ENCODE results near the gene SLC22A16. TPM values are rescaled to one million over a fixed set of nuclear protein-coding genes. Genes with fewer than 3 reads are reported as not detected.

SLC22A16 gene
- total and polyA plus RNA-seq, 8 donors: 0.22 to 0.35 (median 0.26) TPM; not detected in 5

- FAIRE-seq: no peak
- Histone ChIP-seq H3K36me3 (no peaks in the 10 kb centered on the region), H3K27ac (no peak overlapping the region), H3K4me1 (no peaks in the 10 kb centered on the region), H3K27me3 (no peaks in the 10 kb centered on the region), H3K9me3 (no peaks in the 10 kb centered on the region), H3K4me3 (no peak overlapping the region)
- intact Hi-C loops (cut with DNase I): no loop called here
- peak in 1 of 4 donors; percentile 45 for ATAC-seq
- no peak for TF ChIP-seq CTCF (IDR thresholded peaks at IDR 0.05)
- DNase-seq: no peak
- WGBS, 2 donors: 67 to 76% methylated on average over 4 of the region's 4 CpGs
Measured at GRCh38 chr6:110421749-110422443, 54.5 kb downstream of the SLC22A16 start.

GRCh38 chr6:110419028-110419739, 57.2 kb downstream of the SLC22A16 start:
- FAIRE-seq: no peak
- no peak for ATAC-seq
- Histone ChIP-seq H3K9me3 (no peaks in the 10 kb centered on the region), H3K27me3 (no peaks in the 10 kb centered on the region), H3K4me3 (no peak overlapping the region), H3K36me3 (no peaks in the 10 kb centered on the region), H3K4me1 (peaks cover 0 to 14% (median 9%) of the 10 kb centered on the region in 3 donors), H3K27ac (no peak overlapping the region)
- 59 to 63% methylated on average over 6 of the region's 6 CpGs for WGBS, 2 donors
- DNase-seq: no peak
- intact Hi-C loops (cut with DNase I): no loop called here
- no peak for TF ChIP-seq CTCF (IDR thresholded peaks at IDR 0.05)

- FAIRE-seq (no peak), ATAC-seq (no peak), DNase-seq (no peak)
- Histone ChIP-seq H3K27me3 (no peaks in the 10 kb centered on the region), H3K4me1 (peaks cover 0 to 14% (median 9%) of the 10 kb centered on the region in 3 donors), H3K9me3 (no peaks in the 10 kb centered on the region), H3K4me3 (no peak overlapping the region), H3K27ac (no peak overlapping the region), H3K36me3 (no peaks in the 10 kb centered on the region)
- intact Hi-C loops (cut with DNase I): no loop called here
- TF ChIP-seq CTCF (IDR thresholded peaks at IDR 0.05): no peak
- whole genome bisulfite sequencing, 2 donors: 80 to 90% methylated on average over 3 of the region's 3 CpGs
Measured at GRCh38 chr6:110418594-110418993, 57.8 kb downstream of the SLC22A16 start.

GRCh38 chr6:110415086-110415916, 61.1 kb downstream of the SLC22A16 start, which contains the start of gene DDO:
Gene DDO (minus strand): TSS chr6:110415575. CDS start chr6:110413462, 2,113 bp downstream.
- Histone ChIP-seq H3K4me1 (peaks cover 0 to 14% (median 12%) of the 10 kb centered on the region in 3 donors), H3K27me3 (no peaks in the 10 kb centered on the region), H3K36me3 (no peaks in the 10 kb centered on the region), H3K4me3 (peak within 1 kb of the TSS in 2 of 4 donors; percentile 27 to 31), H3K27ac (peak within 1 kb of the TSS; percentile 24 to 84 (median 57)), H3K9me3 (no peaks in the 10 kb centered on the region)
- no peak for TF ChIP-seq CTCF (IDR thresholded peaks at IDR 0.05)
- WGBS, 2 donors: 19 to 24% methylated on average over 12 of the region's 12 CpGs
- peak; percentile 86 to 97 (median 95) for DNase-seq
- peak; percentile 96 to 98 (median 97) for ATAC-seq
- intact Hi-C loops (cut with DNase I): no loop called here
- peak; percentile 5 for FAIRE-seq

All from pancreas (tissue), 10 donors.